Neural progenitor cell (in vitro differentiated cells): ENCODE measurements around the gene PTPRN2.

Source experiments
- EZH2phosphoT487 ChIP-seq: fragments of 200-600 bp; sonication (generic); IDR thresholded peaks from 2 replicates; pipeline ENCODE4 v1.6.1; 2017; ENCODE audit warnings: antibody characterized with exemption
- TF ChIP-seq, protein P1 (sequence below): fragments of 200-600 bp; sonication (generic); IDR thresholded peaks from 2 replicates; pipeline ENCODE4 v1.5.1; 2017; ENCODE audit warnings: antibody characterized with exemption, mild to moderate bottlenecking

DNA sequence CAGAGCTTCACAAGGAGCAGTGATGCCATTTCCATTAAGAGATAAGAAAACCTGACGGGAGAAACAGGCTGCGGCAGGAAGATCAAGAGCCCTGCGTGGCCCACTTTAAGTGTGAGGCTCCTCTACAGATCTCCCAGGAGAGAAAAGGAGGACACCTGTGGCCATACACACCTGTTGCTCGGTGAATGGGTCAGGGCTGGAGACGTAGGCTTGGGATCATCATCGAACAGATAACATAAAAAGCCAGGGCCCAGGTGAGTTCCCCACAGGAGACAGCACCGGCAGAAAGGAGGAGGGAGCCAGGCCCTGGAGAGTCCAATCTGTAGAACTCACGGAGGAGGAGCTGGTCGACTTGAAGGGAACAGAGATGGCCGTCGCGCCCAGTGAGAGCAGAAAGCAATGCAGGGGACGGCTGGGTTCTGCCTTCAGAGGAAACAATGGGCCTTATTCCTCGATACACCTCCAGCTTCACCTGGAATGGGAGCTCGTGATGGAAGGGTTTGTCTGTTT is 694.0 kb downstream of the PTPRN2 start:
- TF ChIP-seq, protein P1, sequence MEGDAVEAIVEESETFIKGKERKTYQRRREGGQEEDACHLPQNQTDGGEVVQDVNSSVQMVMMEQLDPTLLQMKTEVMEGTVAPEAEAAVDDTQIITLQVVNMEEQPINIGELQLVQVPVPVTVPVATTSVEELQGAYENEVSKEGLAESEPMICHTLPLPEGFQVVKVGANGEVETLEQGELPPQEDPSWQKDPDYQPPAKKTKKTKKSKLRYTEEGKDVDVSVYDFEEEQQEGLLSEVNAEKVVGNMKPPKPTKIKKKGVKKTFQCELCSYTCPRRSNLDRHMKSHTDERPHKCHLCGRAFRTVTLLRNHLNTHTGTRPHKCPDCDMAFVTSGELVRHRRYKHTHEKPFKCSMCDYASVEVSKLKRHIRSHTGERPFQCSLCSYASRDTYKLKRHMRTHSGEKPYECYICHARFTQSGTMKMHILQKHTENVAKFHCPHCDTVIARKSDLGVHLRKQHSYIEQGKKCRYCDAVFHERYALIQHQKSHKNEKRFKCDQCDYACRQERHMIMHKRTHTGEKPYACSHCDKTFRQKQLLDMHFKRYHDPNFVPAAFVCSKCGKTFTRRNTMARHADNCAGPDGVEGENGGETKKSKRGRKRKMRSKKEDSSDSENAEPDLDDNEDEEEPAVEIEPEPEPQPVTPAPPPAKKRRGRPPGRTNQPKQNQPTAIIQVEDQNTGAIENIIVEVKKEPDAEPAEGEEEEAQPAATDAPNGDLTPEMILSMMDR = no peak
- TF ChIP-seq EZH2phosphoT487 = no peak
